HCT116 (cell line): ENCODE data around the gene ZNF135. TPM values are rescaled to one million over a fixed set of nuclear protein-coding genes. Genes with fewer than 3 reads are reported as not detected.

Source experiments
- ATAC-seq: fragments of 200-7000 bp; cut with Tn5 transposase; 2 replicates; pipeline ENCODE4 v1.9.1; 2020; ENCODE audit warnings: mild to moderate bottlenecking, moderate library complexity
- BruUV-seq: library from RNA; stranded (reverse); fragments of 400-500 nt; replicated peaks from 2 replicates; lab custom pipeline; 2021; lab: Mats Ljungman, UMichigan
- CTCF ChIA-PET: fragments of 300-600 bp; sonication (Branson Sonifier 250); formaldehyde crosslinking; loops from one replicate; lab custom pipeline; 2021; ENCODE audit warnings: antibody characterized with exemption; lab: Charles Lee
- POLR2A ChIA-PET: fragments of 300-600, 350-600 bp; sonication (Branson Sonifier 250); formaldehyde crosslinking; loops from one replicate; lab custom pipeline; 2021; ENCODE audit warnings: antibody characterized with exemption; lab: Charles Lee
- RAD21 ChIA-PET, 2 experiments: fragments of 300-600 bp; sonication (Branson Sonifier 250); formaldehyde crosslinking; loops; one replicate each; lab custom pipeline; 2023; ENCODE audit warnings: low total read pairs in 2 of 2; ENCODE audit not compliant: uncharacterized antibody in 2 of 2, unreplicated experiment in 2 of 2, low non-redundant PET in 1 of 2; lab: Charles Lee
- DNase-seq: peaks from one replicate; pipeline ENCODE4 v3.0.0-alpha.2; 2010; ENCODE audit warnings: low read depth, low spot score
- H2AFZ ChIP-seq: fragments of 200-600 bp; shearing (Covaris generic), sonication (generic); 2 replicates; pipeline ENCODE4 v1.6.1; 2017; ENCODE audit warnings: low read depth, mixed run types, mixed read lengths, antibody characterized with exemption, low read length; ENCODE audit not compliant: poor library complexity, severe bottlenecking
- H3K27ac ChIP-seq: 2 replicates; pipeline ENCODE4 v1.5.1; 2012; ENCODE audit warnings: low read depth, low read length
- H3K27me3 ChIP-seq: fragments of 200-600 bp; sonication (generic); 2 replicates; pipeline ENCODE4 v1.6.1; 2016; ENCODE audit warnings: mixed run types, low read length, mixed read lengths; ENCODE audit not compliant: insufficient read depth
- H3K36me3 ChIP-seq, 2 experiments: fragments of 200-500 bp in 1 of 2; fragments of 200-600 bp in 1 of 2; sonication (Bioruptor generic) in 1 of 2; sonication (generic) in 1 of 2; 2 replicates each; pipeline versions ENCODE4 v1.5.1 to v1.6.1; 2014 to 2016; ENCODE audit warnings: low read length in 2 of 2, inconsistent platforms in 1 of 2, mixed read lengths in 1 of 2, mixed run types in 1 of 2; ENCODE audit not compliant: insufficient read depth in 2 of 2, control insufficient read depth in 1 of 2
- H3K4me1 ChIP-seq, 2 experiments: fragments of 200-600 bp in 1 of 2; sonication (generic) in 1 of 2; 2 replicates each; pipeline versions ENCODE4 v1.5.1 to v1.6.1; 2012 to 2017; ENCODE audit warnings: low read length in 2 of 2, inconsistent platforms in 1 of 2, mild to moderate bottlenecking in 1 of 2, mixed read lengths in 1 of 2, mixed run types in 1 of 2, moderate library complexity in 1 of 2; ENCODE audit not compliant: insufficient read depth in 2 of 2, control insufficient read depth in 1 of 2
- H3K4me2 ChIP-seq: fragments of 200-600 bp; sonication (generic); 2 replicates; pipeline ENCODE4 v1.6.1; 2017; ENCODE audit warnings: mixed run types, low read length, mixed read lengths
- H3K4me3 ChIP-seq, 2 experiments: fragments of 200-600 bp in 1 of 2; sonication (generic) in 1 of 2; replicated peaks in 1 of 2; 2 replicates each; pipeline ENCODE4 v1.5.1; 2011 to 2016; ENCODE audit warnings: low read length in 2 of 2, control low read depth in 1 of 2, low read depth in 1 of 2, mild to moderate bottlenecking in 1 of 2, mixed read lengths in 1 of 2, mixed run types in 1 of 2
- H3K79me2 ChIP-seq: fragments of 200-600 bp; sonication (generic); 2 replicates; pipeline ENCODE4 v1.6.1; 2017; ENCODE audit warnings: mild to moderate bottlenecking, mixed run types, low read length, moderate library complexity, mixed read lengths; ENCODE audit not compliant: insufficient read depth
- H3K9ac ChIP-seq: fragments of 200-600 bp; sonication (generic); 2 replicates; pipeline ENCODE4 v1.6.1; 2016; ENCODE audit warnings: low read length, mixed read lengths
- H3K9me2 ChIP-seq: fragments of 200-600 bp; sonication (generic), shearing (Covaris generic); 2 replicates; pipeline ENCODE4 v1.6.1; 2017; ENCODE audit warnings: mixed run types, mild to moderate bottlenecking, moderate library complexity; ENCODE audit not compliant: insufficient read depth
- H3K9me3 ChIP-seq, 2 experiments: fragments of 200-500 bp in 1 of 2; fragments of 200-600 bp in 1 of 2; sonication (Bioruptor generic) in 1 of 2; sonication (generic) in 1 of 2; 2 replicates each; pipeline ENCODE4 v1.6.1; 2014 to 2017; ENCODE audit warnings: low read length in 2 of 2, mixed read lengths in 2 of 2, inconsistent platforms in 1 of 2, low read depth in 1 of 2, mild to moderate bottlenecking in 1 of 2, mixed run types in 1 of 2, moderate library complexity in 1 of 2; ENCODE audit not compliant: control insufficient read depth in 1 of 2, insufficient read depth in 1 of 2
- H4K20me1 ChIP-seq: fragments of 200-600 bp; sonication (generic), shearing (Covaris generic); 2 replicates; pipeline ENCODE4 v1.6.1; 2017; ENCODE audit warnings: mixed run types, mild to moderate bottlenecking, moderate library complexity; ENCODE audit not compliant: insufficient read depth
- CEBPB ChIP-seq: IDR thresholded peaks from 2 replicates; pipeline ENCODE4 v1.6.1; 2012; ENCODE audit warnings: low read depth
- EGR1 ChIP-seq: IDR thresholded peaks from 2 replicates; pipeline ENCODE4 v1.6.1; 2012; ENCODE audit warnings: low read depth
- ELF1 ChIP-seq: IDR thresholded peaks from 2 replicates; pipeline ENCODE4 v1.6.1; 2012; ENCODE audit warnings: low read depth, borderline replicate concordance
- EZH2phosphoT487 ChIP-seq: fragments of 200-600 bp; IDR thresholded peaks from 2 replicates; pipeline ENCODE4 v1.6.1; 2018; ENCODE audit warnings: antibody characterized with exemption, borderline replicate concordance
- FOSL1 ChIP-seq: IDR thresholded peaks from 2 replicates; pipeline ENCODE4 v1.6.1; 2012; ENCODE audit warnings: low read depth
- POLR2AphosphoS5 ChIP-seq: IDR thresholded peaks from 2 replicates; pipeline ENCODE4 v1.6.1; 2011; ENCODE audit warnings: mild to moderate bottlenecking, low read depth, low read length, moderate library complexity
- RAD21 ChIP-seq: IDR thresholded peaks from 2 replicates; pipeline ENCODE4 v1.6.1; 2012; ENCODE audit warnings: low read depth, mild to moderate bottlenecking
- SIN3A ChIP-seq: IDR thresholded peaks from 2 replicates; pipeline ENCODE4 v1.6.1; 2012; ENCODE audit warnings: low read depth
- SRF ChIP-seq: IDR thresholded peaks from 2 replicates; pipeline ENCODE4 v1.6.1; 2012; ENCODE audit warnings: low read depth
- YY1 ChIP-seq: IDR thresholded peaks from 2 replicates; pipeline ENCODE4 v1.6.1; 2011; ENCODE audit warnings: low read length, low read depth, moderate library complexity, mild to moderate bottlenecking; ENCODE audit not compliant: insufficient replicate concordance; ENCODE audit errors: extremely low read depth
- ZNF274 ChIP-seq: fragments of 200-500 bp; sonication (Bioruptor generic); IDR thresholded peaks from 2 replicates; pipeline ENCODE4 v1.6.1; 2014; ENCODE audit warnings: mild to moderate bottlenecking, low read depth, low read length, inconsistent platforms
- intact Hi-C: fragments of 100-400 bp; cut with micrococcal nuclease; formaldehyde crosslinking; loops from 2 replicates; pipeline ENCODE4 v1.10.0; 2022
- total RNA-seq: library from RNA; stranded (reverse); gene quantifications from one replicate; pipeline ENCODE4 v1.2.1, GENCODE V29; 2021; ENCODE audit not compliant: unreplicated experiment
- TF ChIP-seq, protein P1 (sequence below): IDR thresholded peaks from 2 replicates; pipeline ENCODE4 v1.6.1; 2011; ENCODE audit warnings: mild to moderate bottlenecking, low read length, moderate library complexity; ENCODE audit not compliant: insufficient replicate concordance; ENCODE audit errors: extremely low read depth
- TF ChIP-seq, protein P2 (sequence below): IDR thresholded peaks from 2 replicates; pipeline ENCODE4 v1.6.1; 2012

The ZNF135 gene
- total RNA-seq, 1 experiment from 2014 or later, result not detected

DNA sequence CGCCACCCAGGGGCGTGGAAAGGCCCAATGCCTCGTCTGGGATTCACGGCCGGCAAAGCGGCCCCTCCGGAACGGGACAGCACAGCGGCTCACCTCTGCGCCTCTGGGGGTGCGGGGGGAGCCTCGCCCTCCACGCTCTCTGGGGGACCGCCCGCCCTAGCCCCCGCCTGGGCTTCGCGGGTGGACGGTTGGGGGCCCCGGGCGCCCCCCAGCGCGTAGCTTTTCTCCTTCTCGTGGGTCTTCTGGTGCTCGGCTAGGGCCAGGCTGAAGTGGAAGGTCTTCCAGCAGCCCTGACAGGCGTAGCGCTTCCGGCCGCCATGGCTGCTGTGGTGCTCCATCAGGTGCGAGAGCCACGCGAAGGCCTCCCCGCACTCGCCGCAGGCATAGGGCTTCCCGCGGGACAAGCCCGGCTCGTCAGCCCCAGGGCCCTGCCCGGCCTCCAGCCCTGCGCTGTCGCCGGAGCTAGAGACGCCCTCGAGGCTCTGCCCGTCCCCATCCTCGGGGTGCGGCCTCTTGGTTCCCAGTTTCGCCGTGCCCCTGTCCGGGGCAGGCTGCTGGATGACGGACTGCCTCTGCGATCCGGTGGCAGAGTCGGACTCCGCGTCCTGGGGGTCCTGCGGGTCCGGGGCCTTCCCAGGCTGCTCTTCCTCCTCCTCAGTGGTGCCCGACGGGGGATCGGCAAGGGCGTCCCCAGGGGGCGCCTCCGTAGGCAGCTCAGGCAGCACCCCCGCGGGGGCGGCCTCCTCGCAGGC lies 25.7 kb downstream of the ZNF135 start:
- intact Hi-C loops, result no loop called here
- H3K79me2 ChIP-seq, result no peaks in the 10 kb centered on the region
- ATAC-seq (no peak), DNase-seq (no peak)
- peaks cover 9 to 10% of the 10 kb centered on the region in 2 experiments; a peak in 2 of 4 replicates for H3K9me3 ChIP-seq
- no peaks in the 10 kb centered on the region for H4K20me1 ChIP-seq
- no peaks in the 10 kb centered on the region for H3K4me1 ChIP-seq
- no peak overlapping the region for H3K4me3 ChIP-seq
- H3K9me2 ChIP-seq, result no peaks in the 10 kb centered on the region
- RAD21 ChIA-PET, result no interaction called here
- no peak overlapping the region for H3K9ac ChIP-seq
- H3K36me3 ChIP-seq, result no peaks in the 10 kb centered on the region
- TF ChIP-seq, protein P1, sequence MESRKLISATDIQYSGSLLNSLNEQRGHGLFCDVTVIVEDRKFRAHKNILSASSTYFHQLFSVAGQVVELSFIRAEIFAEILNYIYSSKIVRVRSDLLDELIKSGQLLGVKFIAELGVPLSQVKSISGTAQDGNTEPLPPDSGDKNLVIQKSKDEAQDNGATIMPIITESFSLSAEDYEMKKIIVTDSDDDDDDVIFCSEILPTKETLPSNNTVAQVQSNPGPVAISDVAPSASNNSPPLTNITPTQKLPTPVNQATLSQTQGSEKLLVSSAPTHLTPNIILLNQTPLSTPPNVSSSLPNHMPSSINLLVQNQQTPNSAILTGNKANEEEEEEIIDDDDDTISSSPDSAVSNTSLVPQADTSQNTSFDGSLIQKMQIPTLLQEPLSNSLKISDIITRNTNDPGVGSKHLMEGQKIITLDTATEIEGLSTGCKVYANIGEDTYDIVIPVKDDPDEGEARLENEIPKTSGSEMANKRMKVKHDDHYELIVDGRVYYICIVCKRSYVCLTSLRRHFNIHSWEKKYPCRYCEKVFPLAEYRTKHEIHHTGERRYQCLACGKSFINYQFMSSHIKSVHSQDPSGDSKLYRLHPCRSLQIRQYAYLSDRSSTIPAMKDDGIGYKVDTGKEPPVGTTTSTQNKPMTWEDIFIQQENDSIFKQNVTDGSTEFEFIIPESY, result no peak
- TF ChIP-seq ZNF274, result no peak
- no peak for TF ChIP-seq POLR2AphosphoS5
- TF ChIP-seq CEBPB, result no peak
- TF ChIP-seq EZH2phosphoT487, result no peak
- TF ChIP-seq EGR1, result no peak
- no peak for TF ChIP-seq ELF1
- TF ChIP-seq, protein P2, sequence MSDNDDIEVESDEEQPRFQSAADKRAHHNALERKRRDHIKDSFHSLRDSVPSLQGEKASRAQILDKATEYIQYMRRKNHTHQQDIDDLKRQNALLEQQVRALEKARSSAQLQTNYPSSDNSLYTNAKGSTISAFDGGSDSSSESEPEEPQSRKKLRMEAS, result no peak
- no peak for TF ChIP-seq YY1
- TF ChIP-seq SIN3A, result no peak
- no peak for TF ChIP-seq SRF
- TF ChIP-seq FOSL1, result no peak
- no peak for TF ChIP-seq RAD21
- H3K4me2 ChIP-seq, result no peak overlapping the region
- CTCF ChIA-PET, result no interaction called here
- no peak overlapping the region for H3K27ac ChIP-seq
- H2AFZ ChIP-seq, result no peak overlapping the region
- H3K27me3 ChIP-seq, result no peaks in the 10 kb centered on the region
- POLR2A ChIA-PET, result no interaction called here
- no TSS peak for BruUV-seq
